ENCODE measurements around the gene NFATC2.

Gene NFATC2

GRCh38 chr20:51391926-51392325 lies 150.6 kb downstream of the NFATC2 start:
- Histone ChIP-seq H4K20me1 (ENCODE audit: low read depth, low read length) (no peaks in the 10 kb centered on the region), H2AFZ (ENCODE audit: low read depth, low read length, severe bottlenecking) (no peak overlapping the region), H3K27me3 (ENCODE audit: low read length) (no peaks in the 10 kb centered on the region), H3K9me3 (ENCODE audit: insufficient read depth, low read length) (no peaks in the 10 kb centered on the region), H3K27ac (ENCODE audit: low read depth, low read length) (no peak overlapping the region), H3K9me2 (replicated peaks; ENCODE audit: insufficient read depth, low read length) (no peaks in the 10 kb centered on the region), H3K36me3 (ENCODE audit: low read length) (no peaks in the 10 kb centered on the region), H3F3A (ENCODE audit: insufficient read depth) (no peaks in the 10 kb centered on the region), H3K9ac (ENCODE audit: low read length) (no peak overlapping the region), H3K4me2 (ENCODE audit: low read depth, low read length, poor library complexity, severe bottlenecking) (no peak overlapping the region), H3K79me2 (ENCODE audit: insufficient read depth, low read length) (no peaks in the 10 kb centered on the region), H3K4me3 (ENCODE audit: insufficient read depth, low read length, poor library complexity, severe bottlenecking) (no peak overlapping the region)
- TF ChIP-seq CTCF (IDR thresholded peaks at IDR 0.05; ENCODE audit: insufficient read depth, low read length, poor library complexity, severe bottlenecking): no peak
- TF ChIP-seq EZH2phosphoT487 (conservative IDR thresholded peaks at IDR 0.05; ENCODE audit: low read length): no peak

- Histone ChIP-seq H3K79me2 (ENCODE audit: insufficient read depth, low read length) (no peaks in the 10 kb centered on the region), H3K4me3 (ENCODE audit: insufficient read depth, low read length, poor library complexity, severe bottlenecking) (no peak overlapping the region), H3K4me2 (ENCODE audit: low read depth, low read length, poor library complexity, severe bottlenecking) (no peak overlapping the region), H4K20me1 (ENCODE audit: low read depth, low read length) (no peaks in the 10 kb centered on the region), H3K9me3 (ENCODE audit: insufficient read depth, low read length) (no peaks in the 10 kb centered on the region), H3K27ac (ENCODE audit: low read depth, low read length) (no peak overlapping the region), H2AFZ (ENCODE audit: low read depth, low read length, severe bottlenecking) (no peak overlapping the region), H3K36me3 (ENCODE audit: low read length) (no peaks in the 10 kb centered on the region), H3K9ac (ENCODE audit: low read length) (no peak overlapping the region), H3F3A (ENCODE audit: insufficient read depth) (no peaks in the 10 kb centered on the region), H3K27me3 (ENCODE audit: low read length) (no peaks in the 10 kb centered on the region), H3K9me2 (replicated peaks; ENCODE audit: insufficient read depth, low read length) (no peaks in the 10 kb centered on the region)
- TF ChIP-seq EZH2phosphoT487 (conservative IDR thresholded peaks at IDR 0.05; ENCODE audit: low read length): no peak
Measured at GRCh38 chr20:51389543-51390264, 152.8 kb downstream of the NFATC2 start.

DNA sequence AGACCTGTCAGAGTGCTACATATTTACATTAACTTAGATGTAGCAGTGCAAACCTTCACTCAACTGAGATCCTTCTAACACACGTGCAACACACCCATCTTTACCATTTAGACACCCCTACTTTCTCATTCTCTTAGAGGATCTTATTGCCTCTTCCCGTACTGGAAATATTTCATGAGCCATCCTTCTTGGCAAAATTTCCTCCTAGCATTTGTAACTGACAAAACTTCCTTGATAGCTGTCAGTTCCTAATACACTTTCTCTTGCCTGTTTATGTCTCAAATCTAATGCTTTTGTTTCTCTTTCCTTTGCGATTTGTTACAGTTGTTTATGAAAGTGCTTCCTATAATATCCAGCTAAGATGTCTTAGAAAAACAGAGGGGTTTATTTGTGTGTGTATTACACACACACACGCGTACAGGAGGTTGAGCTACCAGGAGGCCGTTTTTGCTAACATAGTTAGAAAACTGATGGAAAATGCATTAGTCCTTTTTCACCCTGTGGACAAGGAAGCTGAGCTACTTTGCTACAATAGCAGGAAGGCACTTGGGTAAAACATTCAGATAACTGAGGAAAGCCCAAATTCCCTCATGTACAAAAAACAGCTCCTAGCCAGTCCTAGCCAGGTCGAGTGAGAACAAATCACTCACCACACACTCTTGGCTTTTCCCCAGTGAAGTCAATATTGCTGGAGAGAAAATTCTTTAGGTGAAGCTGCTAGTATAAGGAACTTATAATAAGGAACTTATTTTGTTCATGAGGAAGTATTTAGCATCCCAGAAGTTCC lies 153.6 kb downstream of the NFATC2 start:
- Histone ChIP-seq H3F3A (ENCODE audit: insufficient read depth) (no peaks in the 10 kb centered on the region), H2AFZ (ENCODE audit: low read depth, low read length, severe bottlenecking) (no peak overlapping the region), H3K27ac (ENCODE audit: low read depth, low read length) (no peak overlapping the region), H4K20me1 (ENCODE audit: low read depth, low read length) (no peaks in the 10 kb centered on the region), H3K9ac (ENCODE audit: low read length) (no peak overlapping the region), H3K27me3 (ENCODE audit: low read length) (no peaks in the 10 kb centered on the region), H3K9me2 (replicated peaks; ENCODE audit: insufficient read depth, low read length) (no peaks in the 10 kb centered on the region), H3K4me3 (ENCODE audit: insufficient read depth, low read length, poor library complexity, severe bottlenecking) (no peak overlapping the region), H3K79me2 (ENCODE audit: insufficient read depth, low read length) (no peaks in the 10 kb centered on the region), H3K9me3 (ENCODE audit: insufficient read depth, low read length) (no peaks in the 10 kb centered on the region), H3K36me3 (ENCODE audit: low read length) (no peaks in the 10 kb centered on the region), H3K4me2 (ENCODE audit: low read depth, low read length, poor library complexity, severe bottlenecking) (no peak overlapping the region)
- TF ChIP-seq CTCF (IDR thresholded peaks at IDR 0.05; ENCODE audit: insufficient read depth, low read length, poor library complexity, severe bottlenecking) (no peak), EZH2phosphoT487 (conservative IDR thresholded peaks at IDR 0.05; ENCODE audit: low read length) (no peak)

GRCh38 chr20:51388227-51388626 lies 154.3 kb downstream of the NFATC2 start:
- Histone ChIP-seq H3K4me2 (ENCODE audit: low read depth, low read length, poor library complexity, severe bottlenecking) (no peak overlapping the region), H3K79me2 (ENCODE audit: insufficient read depth, low read length) (no peaks in the 10 kb centered on the region), H3K9ac (ENCODE audit: low read length) (no peak overlapping the region)

More at GRCh38 chr20:51388227-51388626, 154.3 kb downstream of the NFATC2 start:
- no peaks in the 10 kb centered on the region for H3K9me3 ChIP-seq (ENCODE audit: insufficient read depth, low read length)
- H3K9me2 ChIP-seq (replicated peaks; ENCODE audit: insufficient read depth, low read length): no peaks in the 10 kb centered on the region
- H3K27ac ChIP-seq (ENCODE audit: low read depth, low read length): no peak overlapping the region
- no peak overlapping the region for H2AFZ ChIP-seq (ENCODE audit: low read depth, low read length, severe bottlenecking)
- H3K4me3 ChIP-seq (ENCODE audit: insufficient read depth, low read length, poor library complexity, severe bottlenecking): no peak overlapping the region
- TF ChIP-seq EZH2phosphoT487 (conservative IDR thresholded peaks at IDR 0.05; ENCODE audit: low read length) (no peak), CTCF (IDR thresholded peaks at IDR 0.05; ENCODE audit: insufficient read depth, low read length, poor library complexity, severe bottlenecking) (no peak)
- H3K36me3 ChIP-seq (ENCODE audit: low read length): no peaks in the 10 kb centered on the region
- H3F3A ChIP-seq (ENCODE audit: insufficient read depth): no peaks in the 10 kb centered on the region
- H3K27me3 ChIP-seq (ENCODE audit: low read length): no peaks in the 10 kb centered on the region
- H4K20me1 ChIP-seq (ENCODE audit: low read depth, low read length): no peaks in the 10 kb centered on the region

Data from SU-DHL-6 (cell line).